GM21390 (cell line): Measurements from ENCODE around the gene PCNX2.
A peak's percentile ranks its signal among the peaks of the same experiment; 100 is the strongest.

Experiments used
- ATAC-seq: cut with Tn5 transposase; IDR thresholded peaks from one replicate; pipeline ENCODE4 v1.9.1; 2021; ENCODE audit not compliant: unreplicated experiment

Gene PCNX2

GRCh38 chr1:233295237-233295974, at the start of gene PCNX2:
Gene PCNX2, minus strand, starts transcription at chr1:233295725. Its CDS starts 247 bp downstream, at chr1:233295478.
- peak; percentile 94 for ATAC-seq

GRCh38 chr1:233343262-233343661, 47.7 kb upstream of the PCNX2 start:
- ATAC-seq, result no peak

GRCh38 chr1:233342086-233342485, 46.6 kb upstream of the PCNX2 start:
- no peak for ATAC-seq

DNA sequence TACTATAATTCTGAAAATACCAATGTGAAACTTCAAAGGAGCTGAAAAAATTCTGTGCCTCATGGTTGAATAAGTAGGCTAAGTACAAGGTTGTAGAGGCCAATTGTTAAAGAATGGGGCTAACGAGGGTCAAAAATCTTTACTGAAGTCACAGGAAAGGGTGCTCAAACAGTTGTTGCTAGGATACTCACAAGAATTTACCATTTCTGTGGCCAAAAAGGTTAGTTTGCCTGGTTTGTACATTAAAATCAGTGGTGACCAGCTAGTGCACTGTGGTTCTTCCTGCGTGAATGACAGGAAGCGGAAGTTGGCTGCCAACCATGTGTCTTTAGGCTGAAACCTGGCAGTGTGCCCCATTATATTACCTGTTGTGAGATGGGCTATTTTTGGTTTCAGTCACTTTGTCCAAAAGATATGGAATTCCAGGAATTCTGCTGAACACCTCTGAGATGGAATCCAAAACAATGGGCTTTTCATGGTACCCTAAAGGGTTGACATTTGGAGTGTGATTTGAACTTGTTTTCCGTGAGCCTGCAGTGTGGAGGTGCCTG, 45.5 kb upstream of the PCNX2 start:
- no peak for ATAC-seq

DNA sequence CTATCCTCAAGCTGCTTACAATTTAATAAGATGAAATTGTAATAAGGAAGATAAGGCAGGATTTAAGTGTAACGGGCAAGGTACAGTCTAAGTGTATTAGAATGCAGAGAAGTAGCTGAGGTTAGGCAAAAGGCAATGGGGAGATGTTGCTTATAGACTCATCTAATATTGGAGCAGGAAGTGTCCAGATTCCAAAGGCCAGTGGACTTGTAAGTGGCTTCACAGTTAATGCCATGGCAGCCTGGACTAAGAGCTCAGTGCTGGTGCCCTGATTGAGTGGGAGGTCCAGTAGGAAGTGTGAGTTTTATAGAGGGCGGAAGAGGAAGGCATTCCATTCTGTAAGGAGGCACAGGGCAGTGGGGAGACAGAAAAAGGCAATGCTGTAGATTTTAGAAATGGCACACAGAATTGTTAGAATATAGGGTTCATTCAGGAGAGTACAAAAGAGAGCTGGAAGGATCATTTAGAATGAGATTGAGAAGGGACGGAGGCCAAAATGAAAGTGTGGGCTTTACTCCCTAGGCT, 44.6 kb upstream of the PCNX2 start:
- no peak for ATAC-seq

DNA sequence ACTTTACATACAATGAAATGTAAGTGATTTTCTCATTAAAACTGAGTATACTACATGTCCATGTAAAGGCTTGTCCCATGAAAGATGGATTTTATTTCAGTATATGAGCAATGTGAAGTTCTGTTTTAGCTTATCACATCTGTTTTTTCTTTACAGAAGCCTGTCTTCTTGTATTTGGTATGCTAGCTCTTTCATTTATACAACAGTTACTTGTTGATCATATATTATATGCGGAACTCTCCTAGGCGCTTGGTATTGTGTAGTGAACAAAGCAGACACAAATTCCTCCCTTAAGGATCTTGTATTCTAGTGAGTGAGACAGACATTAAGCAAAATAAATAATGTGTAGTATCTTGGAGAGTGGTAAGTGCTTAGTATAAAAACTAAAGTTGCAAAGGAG, 42.6 kb upstream of the PCNX2 start:
- no peak for ATAC-seq

- no peak for ATAC-seq
Measured at GRCh38 chr1:233337505-233337904, 42.0 kb upstream of the PCNX2 start.

DNA sequence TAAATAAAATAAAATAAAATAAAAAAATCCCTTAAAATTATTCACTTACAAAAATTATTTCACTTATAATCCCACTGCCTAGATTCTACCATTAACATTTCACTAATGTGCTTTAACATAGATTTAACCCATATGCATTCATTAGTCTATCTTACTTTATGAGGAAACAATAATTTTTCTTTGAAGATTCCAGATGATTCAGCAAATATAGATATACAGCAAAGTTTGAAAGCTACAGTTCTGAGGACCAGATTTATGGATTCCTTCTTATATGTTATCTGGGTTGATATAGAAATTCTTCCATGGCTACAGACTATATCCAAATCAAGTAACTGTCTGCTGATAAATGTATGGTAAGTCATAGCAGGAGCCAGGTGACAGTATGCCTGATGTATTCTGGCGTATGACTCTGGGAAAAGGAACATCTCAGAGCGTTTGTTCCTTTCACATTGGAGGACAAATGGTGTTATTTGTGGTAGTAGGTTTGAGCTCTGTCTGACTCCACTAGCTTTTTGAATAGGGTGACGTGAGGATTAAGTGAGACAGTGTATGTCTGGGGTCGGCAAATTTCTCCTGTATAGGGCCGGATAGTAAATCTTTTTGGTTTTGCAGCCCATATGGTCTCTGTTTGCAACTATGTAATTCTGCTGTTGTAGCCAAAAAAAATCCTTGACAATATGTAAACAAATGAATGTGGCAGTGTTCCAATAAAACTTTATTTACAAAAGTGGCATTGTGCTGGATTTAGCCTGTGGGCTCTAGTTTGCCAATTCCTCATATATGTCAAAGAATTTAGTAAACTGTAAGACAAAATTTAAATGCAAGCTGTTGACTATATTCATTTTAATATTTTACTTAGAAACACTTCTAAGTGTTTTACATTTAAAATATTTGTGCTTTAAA, 41.3 kb upstream of the PCNX2 start:
- ATAC-seq, result no peak

GRCh38 chr1:233334092-233334491, 38.6 kb upstream of the PCNX2 start:
- ATAC-seq, result no peak

DNA sequence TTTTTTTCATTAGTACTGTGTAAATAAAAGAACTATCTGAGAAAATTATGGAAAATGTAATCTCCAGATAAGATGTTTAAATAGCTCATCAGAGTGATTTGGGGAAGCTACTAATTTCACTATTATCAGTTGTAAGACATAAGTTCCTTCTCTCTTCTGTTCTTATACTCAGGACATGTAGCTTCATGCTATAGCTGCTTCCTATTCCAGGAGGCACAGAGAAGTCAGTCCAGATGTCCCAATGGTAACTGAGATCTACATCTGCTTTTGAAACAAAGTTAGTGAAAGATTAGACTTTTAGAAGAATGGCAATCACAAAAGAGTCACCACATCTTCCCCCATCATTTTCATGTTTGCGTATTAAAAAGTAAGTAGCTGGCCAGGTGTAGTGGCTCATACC, 37.6 kb upstream of the PCNX2 start:
- no peak for ATAC-seq

- ATAC-seq, result no peak
Measured at GRCh38 chr1:233331676-233332519, 36.4 kb upstream of the PCNX2 start.

GRCh38 chr1:233328142-233328921, 32.8 kb upstream of the PCNX2 start:
- ATAC-seq, result peak; percentile 24

DNA sequence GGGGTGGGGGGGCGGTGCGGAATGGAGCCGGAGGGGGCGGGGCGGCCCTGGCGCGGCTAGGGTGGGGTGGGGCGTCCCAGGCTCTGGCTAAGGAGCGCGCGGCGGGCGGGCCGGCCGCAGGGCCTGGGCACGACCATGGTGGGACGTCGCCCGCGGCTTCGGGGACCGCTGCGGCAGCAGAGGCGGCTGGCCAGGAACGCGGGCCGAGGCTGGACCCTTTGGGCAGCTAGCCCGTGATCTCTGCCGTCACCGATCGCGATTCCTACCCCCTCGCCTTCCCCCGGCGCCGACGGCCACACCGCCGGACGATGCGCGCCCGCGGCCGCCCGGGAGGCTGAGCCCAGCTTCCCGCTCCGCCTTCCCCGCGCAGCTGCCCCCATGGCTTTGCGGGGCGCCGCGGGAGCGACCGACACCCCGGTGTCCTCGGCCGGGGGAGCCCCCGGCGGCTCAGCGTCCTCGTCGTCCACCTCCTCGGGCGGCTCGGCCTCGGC, 32.2 kb upstream of the PCNX2 start, which contains the start of gene MAP3K21:
MAP3K21 (plus strand) TSS at position 74 of the 491 bp plus-strand sequence; CDS start at position 379, 305 bp downstream.
- peak; percentile 42 for ATAC-seq

DNA sequence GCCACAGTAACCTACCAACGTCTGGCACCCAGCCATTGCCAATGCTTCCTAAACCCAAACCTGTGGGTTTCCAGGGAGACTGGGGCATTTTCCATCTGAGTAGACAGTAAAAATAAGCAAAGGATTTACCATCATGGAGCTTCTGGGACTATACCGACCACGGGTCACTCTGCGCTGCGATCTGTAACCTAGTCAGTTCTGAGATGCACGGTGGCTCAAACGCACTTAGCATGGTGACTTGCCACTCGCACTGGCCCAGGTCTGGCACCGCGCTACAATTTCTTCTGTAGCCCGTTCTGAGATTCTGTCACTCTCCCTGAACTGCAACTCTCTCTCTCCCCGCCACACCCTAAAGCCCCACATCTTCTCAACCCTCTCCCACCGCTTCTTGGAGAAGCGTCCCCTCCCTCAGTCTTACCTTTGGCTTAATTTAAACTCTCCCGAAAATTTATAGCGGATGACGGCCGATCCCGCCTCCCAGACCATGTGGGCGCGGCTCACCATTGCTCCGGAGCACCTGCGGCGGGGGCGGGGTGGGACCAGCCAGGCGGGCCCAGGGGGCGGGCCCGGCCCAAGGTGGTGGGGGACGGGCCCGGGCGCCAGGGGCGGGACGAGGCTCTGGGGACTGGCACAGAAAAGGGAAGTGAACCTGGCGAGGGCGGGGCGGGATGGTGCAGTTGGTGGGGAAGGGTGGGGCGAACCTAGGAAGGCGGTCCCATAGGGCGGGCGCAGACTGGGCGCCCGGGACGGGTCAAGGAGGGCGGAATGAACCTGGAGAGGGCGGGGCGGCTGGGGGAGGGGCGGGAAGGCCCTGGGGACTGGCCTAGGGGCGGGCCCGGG, 31.5 kb upstream of the PCNX2 start:
- ATAC-seq, result peak; percentile 93

DNA sequence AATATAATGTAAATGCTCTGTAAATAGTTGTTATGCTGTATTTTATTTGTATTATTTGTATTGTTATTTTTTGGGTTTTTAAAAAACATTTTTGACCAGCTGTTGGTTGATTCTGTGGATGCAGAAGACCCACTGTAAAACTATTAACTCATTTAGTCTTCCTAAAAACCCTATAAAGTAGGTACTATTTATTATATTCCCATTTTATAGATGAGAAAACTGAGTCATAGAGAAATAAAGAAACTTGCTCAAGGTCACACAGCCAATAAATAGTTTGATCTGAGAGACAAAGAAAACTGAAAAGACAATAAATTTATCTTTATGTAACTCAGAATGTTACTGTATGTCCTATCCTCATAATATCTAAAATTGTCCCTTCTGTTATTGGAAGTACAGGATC, 30.8 kb upstream of the PCNX2 start:
- ATAC-seq, result no peak

- ATAC-seq, result no peak
Measured at GRCh38 chr1:233323718-233324117, 28.2 kb upstream of the PCNX2 start.

- no peak for ATAC-seq
Measured at GRCh38 chr1:233320023-233320422, 24.5 kb upstream of the PCNX2 start.

- ATAC-seq, result no peak
Measured at GRCh38 chr1:233319272-233319671, 23.7 kb upstream of the PCNX2 start.

GRCh38 chr1:233316473-233316872, 20.9 kb upstream of the PCNX2 start:
- ATAC-seq, result no peak
